Omental fat pad (tissue), 4 donors: ENCODE data around the gene RAB3B. TPM values are rescaled to one million over a fixed set of nuclear protein-coding genes. Genes with fewer than 3 reads are reported as not detected.

ENCODE experiments used
- ATAC-seq: fragments of 150-250 bp; one replicate; pipeline ENCODE4 v1.9.1; 2016; ENCODE audit warnings: mild to moderate bottlenecking, moderate library complexity; ENCODE audit not compliant: low FRiP score
- DNase-seq: peaks from one replicate; pipeline ENCODE4 v3.0.0-alpha.2; 2019; ENCODE audit warnings: low spot score
- total RNA-seq, 4 donors: library from RNA; depleted of rRNA; stranded (reverse); fragments of >200 nt; gene quantifications; one replicate each; pipeline ENCODE4 v1.1.0, GENCODE V29; 2016
- TF ChIP-seq, protein P1 (sequence below), 3 donors: fragments of 450-650 bp; IDR thresholded peaks; one replicate each; pipeline ENCODE4 v1.5.1; 2016 to 2017; ENCODE audit warnings: antibody characterized with exemption in 3 of 3, mild to moderate bottlenecking in 3 of 3, moderate library complexity in 2 of 3

RAB3B gene
- total RNA-seq, 4 donors from 2014 or later, result under 0.01 to 0.12 (median under 0.01) TPM; not detected in 1

DNA sequence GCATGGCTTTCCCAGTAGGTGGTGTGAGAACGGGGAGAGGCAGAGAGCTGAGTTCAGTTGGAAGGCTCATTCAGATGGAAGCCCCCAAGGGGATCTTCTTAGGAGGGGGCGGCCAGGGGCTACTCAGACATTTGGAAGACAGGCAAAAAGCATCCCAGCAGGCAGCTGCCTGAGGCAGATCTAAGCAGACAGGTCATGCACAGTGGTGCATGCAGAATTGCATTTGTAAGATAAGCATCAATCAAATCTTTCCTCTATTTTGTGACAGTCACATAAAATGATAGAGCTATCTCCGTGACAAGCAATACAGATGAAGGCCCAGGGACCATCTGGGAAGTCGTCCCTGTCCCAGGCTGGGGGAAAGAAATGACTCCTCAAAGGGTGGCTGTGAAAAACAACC lies 3.8 kb downstream of the RAB3B start:
- ATAC-seq, result no peak
- TF ChIP-seq, protein P1, sequence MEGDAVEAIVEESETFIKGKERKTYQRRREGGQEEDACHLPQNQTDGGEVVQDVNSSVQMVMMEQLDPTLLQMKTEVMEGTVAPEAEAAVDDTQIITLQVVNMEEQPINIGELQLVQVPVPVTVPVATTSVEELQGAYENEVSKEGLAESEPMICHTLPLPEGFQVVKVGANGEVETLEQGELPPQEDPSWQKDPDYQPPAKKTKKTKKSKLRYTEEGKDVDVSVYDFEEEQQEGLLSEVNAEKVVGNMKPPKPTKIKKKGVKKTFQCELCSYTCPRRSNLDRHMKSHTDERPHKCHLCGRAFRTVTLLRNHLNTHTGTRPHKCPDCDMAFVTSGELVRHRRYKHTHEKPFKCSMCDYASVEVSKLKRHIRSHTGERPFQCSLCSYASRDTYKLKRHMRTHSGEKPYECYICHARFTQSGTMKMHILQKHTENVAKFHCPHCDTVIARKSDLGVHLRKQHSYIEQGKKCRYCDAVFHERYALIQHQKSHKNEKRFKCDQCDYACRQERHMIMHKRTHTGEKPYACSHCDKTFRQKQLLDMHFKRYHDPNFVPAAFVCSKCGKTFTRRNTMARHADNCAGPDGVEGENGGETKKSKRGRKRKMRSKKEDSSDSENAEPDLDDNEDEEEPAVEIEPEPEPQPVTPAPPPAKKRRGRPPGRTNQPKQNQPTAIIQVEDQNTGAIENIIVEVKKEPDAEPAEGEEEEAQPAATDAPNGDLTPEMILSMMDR (IDR thresholded peaks at IDR 0.05), result no peak
- DNase-seq, result no peak

DNA sequence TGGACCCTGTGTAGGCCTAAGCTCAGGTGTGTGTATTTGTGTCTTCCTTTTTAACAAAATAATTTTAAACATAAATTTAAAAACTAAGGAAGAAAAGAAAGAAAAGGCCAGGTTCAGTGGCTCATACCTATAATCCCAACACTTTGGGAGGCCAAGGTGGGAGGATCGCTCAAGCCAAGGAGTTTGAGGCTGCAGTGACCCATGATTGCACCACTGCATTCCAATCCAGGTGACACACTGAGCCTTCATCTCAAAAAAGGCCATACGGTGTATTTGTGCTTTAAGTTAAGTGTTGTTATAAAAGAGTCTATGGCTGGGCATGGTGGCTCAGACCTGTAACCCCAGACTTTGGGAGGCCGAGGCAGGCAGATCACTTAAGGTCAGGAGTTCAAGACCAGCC lies 8.3 kb downstream of the RAB3B start:
- no peak for DNase-seq
- TF ChIP-seq, protein P1 (IDR thresholded peaks at IDR 0.05), result no peak
- ATAC-seq, result no peak

DNA sequence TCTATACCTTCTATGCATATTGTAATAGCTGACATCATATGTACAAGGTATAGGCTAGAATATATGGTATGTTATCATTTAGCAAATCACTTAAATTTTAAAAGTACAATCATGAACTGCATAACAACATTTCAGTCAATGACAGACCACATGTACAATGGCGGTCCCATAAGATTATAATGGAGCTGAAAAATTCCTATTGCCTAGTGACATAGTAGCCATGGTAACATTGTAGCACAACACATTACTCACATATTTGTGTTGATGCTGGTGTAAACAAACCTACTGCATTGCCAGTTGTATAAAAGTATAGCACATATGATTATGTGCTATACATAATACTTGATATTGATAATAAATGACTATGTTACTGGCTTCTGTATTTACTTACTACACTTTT lies 8.9 kb downstream of the RAB3B start:
- DNase-seq (no peak), ATAC-seq (no peak)
- TF ChIP-seq, protein P1 (IDR thresholded peaks at IDR 0.05), result no peak

DNA sequence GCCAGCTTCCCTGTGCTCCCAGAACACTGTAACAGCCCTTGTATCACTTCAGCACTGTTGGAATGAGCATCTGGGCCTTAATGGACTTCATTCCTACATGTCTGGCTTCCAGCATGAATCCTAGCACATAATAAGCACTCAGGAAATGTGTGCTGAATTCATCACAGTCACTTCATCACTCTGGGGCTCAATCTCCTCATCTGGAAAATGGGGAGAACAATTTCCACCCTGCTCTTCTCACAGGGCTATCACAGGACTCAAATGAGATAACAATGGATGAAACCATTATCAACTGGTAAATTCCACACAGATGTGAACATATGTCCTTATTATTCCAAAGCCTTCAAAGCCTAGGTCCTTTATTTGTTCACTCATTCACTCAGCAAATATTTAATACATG lies 12.4 kb downstream of the RAB3B start:
- DNase-seq, result no peak
- no peak for ATAC-seq
- TF ChIP-seq, protein P1 (IDR thresholded peaks at IDR 0.05), result no peak

DNA sequence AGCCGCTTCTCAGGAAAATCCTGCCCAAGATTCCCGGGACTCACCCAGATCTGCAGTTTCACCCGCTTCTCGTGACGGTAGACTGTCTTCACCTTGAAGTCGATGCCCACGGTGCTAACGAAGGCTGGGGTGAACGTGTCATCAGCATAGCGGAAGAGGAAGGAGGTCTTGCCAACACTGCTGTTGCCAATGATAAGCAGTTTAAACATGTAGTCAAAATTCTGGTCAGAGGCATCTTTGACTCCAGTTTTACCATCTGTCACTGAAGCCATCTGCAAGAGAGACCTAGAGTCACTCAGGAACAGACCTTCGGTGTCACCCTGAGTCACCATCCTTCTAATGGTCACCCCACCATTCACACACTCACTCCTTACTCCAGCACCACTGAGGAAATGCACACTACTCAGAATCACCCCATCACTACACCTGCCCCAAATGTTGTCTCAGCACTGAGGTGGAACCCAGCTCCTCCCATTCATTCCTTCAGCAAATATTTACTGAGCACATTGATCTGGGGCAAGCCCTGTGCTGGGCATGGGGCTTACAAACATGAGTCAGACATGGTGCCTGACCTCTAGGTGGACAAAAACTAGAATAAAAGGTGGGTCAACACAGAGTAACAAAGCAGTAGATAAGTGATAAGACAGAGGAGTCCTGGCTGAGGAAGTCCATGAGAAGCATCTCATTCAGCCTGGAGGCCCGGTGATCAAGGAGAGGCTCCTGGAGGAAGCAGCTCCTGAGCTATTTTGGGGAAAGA lies 13.5 kb downstream of the RAB3B start:
- ATAC-seq (no peak), DNase-seq (no peak)
- TF ChIP-seq, protein P1 (IDR thresholded peaks at IDR 0.05), result no peak

DNA sequence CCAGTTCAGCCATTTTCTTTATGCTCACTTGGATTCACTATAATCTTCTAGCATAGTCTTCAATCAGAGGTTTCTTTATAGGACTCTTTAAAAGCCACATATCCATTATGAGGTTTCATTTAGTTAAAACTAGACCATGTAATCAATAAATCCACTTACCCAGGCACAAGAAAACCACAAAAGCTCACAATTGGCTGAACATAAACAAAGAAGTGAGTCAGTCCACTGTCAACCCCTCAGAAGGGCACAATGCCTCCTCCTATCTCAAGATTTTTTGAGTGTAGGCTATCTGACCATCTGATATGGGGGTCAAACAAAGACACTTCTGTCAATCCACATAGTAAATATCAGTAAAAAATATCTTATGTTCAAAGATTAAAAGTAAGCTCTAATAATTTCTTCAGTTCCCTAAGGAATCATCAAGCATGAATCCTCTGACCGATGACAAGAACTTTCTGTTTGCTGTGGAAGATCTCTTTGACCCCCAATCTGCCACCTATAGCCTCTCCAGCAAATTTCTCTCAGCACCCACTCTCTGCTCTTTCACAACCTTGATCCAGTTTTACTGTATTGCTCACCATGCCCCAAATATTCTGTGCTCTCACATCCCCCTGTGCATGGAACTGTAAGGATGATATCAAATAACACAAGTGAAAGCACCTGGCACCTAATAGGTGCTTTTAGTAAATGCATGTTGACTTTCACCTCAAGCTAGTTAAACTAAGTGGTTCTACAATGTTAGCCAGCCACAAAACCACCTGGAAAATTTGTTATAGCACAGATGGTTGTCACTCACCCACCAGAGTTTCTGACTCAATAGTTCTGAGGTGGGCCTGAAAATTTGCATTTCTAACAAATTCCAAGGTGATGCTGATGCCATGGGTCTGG lies 16.7 kb downstream of the RAB3B start:
- no peak for ATAC-seq
- no peak for DNase-seq
- TF ChIP-seq, protein P1 (IDR thresholded peaks at IDR 0.05), result no peak
